K562 (cell line): Measurements from ENCODE around the gene DENND6A. TPM values are rescaled to one million over a fixed set of nuclear protein-coding genes. Genes with fewer than 3 reads are reported as not detected.
A peak's percentile ranks its signal among the peaks of the same experiment; 100 is the strongest.

Experiments used
- ATAC-seq: fragments of 200-7000 bp; cut with Tn5 transposase; 3 replicates; pipeline ENCODE4 v1.9.1; 2020; ENCODE audit warnings: moderate library complexity
- BruUV-seq: library from RNA; stranded (reverse); fragments of 400-500 nt; replicated peaks from 2 replicates; lab custom pipeline; 2021; lab: Mats Ljungman, UMichigan
- CTCF ChIA-PET: fragments of 300-600 bp; formaldehyde crosslinking; extraction: SDS; loops from one replicate; lab custom pipeline; 2021; ENCODE audit warnings: low intra/inter-chr PET ratio; lab: Yijun Ruan, JAX
- POLR2A ChIA-PET: fragments of 300-600, 350-650 bp; sonication (Branson Sonifier 250); formaldehyde crosslinking; extraction: SDS; loops from one replicate; lab custom pipeline; 2021; ENCODE audit warnings: antibody characterized with exemption, inconsistent platforms; lab: Yijun Ruan, JAX
- DNase-seq, 4 experiments: peaks; one replicate each; pipeline versions ENCODE4 v3.0.0 to v3.0.0-alpha.2; 2011 to 2018; ENCODE audit warnings: low spot score in 3 of 4, mixed read lengths in 3 of 4; ENCODE audit errors: extremely low read depth in 1 of 4
- FAIRE-seq: peaks from 2 replicates; lab custom pipeline; 2011; peaks lifted over from hg19 to GRCh38; lab: Jason Lieb, UNC
- H2AFZ ChIP-seq: 2 replicates; pipeline ENCODE4 v1.6.0; 2011; ENCODE audit warnings: low read depth, low read length, control low read depth, inconsistent platforms
- H3K27ac ChIP-seq: fragments of 200-600 bp; 3 replicates; pipeline ENCODE4 v1.8.0; 2011; ENCODE audit warnings: low read depth, mild to moderate bottlenecking, control low read depth, inconsistent platforms, low read length, moderate library complexity, mixed read lengths; ENCODE audit errors: extremely low read depth
- H3K27me3 ChIP-seq, 2 experiments: fragments of 300-600 bp in 1 of 2; 2 replicates in 1 of 2; 3 replicates in 1 of 2; pipeline versions ENCODE4 v1.6.0 to v1.8.0; 2011; ENCODE audit warnings: inconsistent platforms in 2 of 2, low read length in 2 of 2, mild to moderate bottlenecking in 1 of 2, mixed read lengths in 1 of 2, moderate library complexity in 1 of 2; ENCODE audit not compliant: control insufficient read depth in 2 of 2, insufficient read depth in 2 of 2
- H3K36me3 ChIP-seq: fragments of 300-600 bp; 3 replicates; pipeline ENCODE4 v1.8.0; 2011; ENCODE audit warnings: mild to moderate bottlenecking, low read length, inconsistent platforms; ENCODE audit not compliant: control insufficient read depth, insufficient read depth
- H3K4me1 ChIP-seq, 2 experiments: fragments of 200-600 bp in 1 of 2; replicated peaks in 1 of 2; 2 replicates in 1 of 2; 3 replicates in 1 of 2; pipeline versions ENCODE4 v1.5.1 to v1.8.0; 2011; ENCODE audit warnings: inconsistent platforms in 2 of 2, low read length in 2 of 2, mild to moderate bottlenecking in 1 of 2, mixed read lengths in 1 of 2, moderate library complexity in 1 of 2; ENCODE audit not compliant: control insufficient read depth in 2 of 2, insufficient read depth in 2 of 2
- H3K4me2 ChIP-seq: 2 replicates; pipeline ENCODE4 v1.6.1; 2011; ENCODE audit warnings: low read length, control low read depth, inconsistent platforms, mixed read lengths; ENCODE audit not compliant: insufficient read depth
- H3K4me3 ChIP-seq: fragments of 200-600 bp; sonication (generic), shearing (Covaris generic); 2 replicates; pipeline ENCODE4 v1.5.1; 2016; ENCODE audit warnings: control low read depth, inconsistent platforms
- H3K79me2 ChIP-seq: fragments of 200-600 bp; 3 replicates; pipeline ENCODE4 v1.8.0; 2011; ENCODE audit warnings: low read length, inconsistent platforms; ENCODE audit not compliant: control insufficient read depth, insufficient read depth
- H3K9ac ChIP-seq, 2 experiments: 2 replicates each; pipeline versions ENCODE4 v1.6.0 to v1.6.1; 2011; ENCODE audit warnings: low read depth in 2 of 2, low read length in 2 of 2, control low read depth in 1 of 2, inconsistent platforms in 1 of 2, mild to moderate bottlenecking in 1 of 2, mixed read lengths in 1 of 2; ENCODE audit not compliant: insufficient read depth in 1 of 2
- H3K9me1 ChIP-seq: one replicate; pipeline ENCODE4 v1.6.0; 2011; ENCODE audit warnings: inconsistent platforms, mild to moderate bottlenecking, low read length, moderate library complexity; ENCODE audit not compliant: control insufficient read depth, insufficient read depth
- H3K9me3 ChIP-seq: replicated peaks from 2 replicates; pipeline ENCODE4 v1.5.1; 2011; ENCODE audit warnings: low read depth, low read length, inconsistent platforms; ENCODE audit not compliant: control insufficient read depth, insufficient read depth
- H4K20me1 ChIP-seq: replicated peaks from 2 replicates; pipeline ENCODE4 v1.6.1; 2011; ENCODE audit warnings: low read length, inconsistent platforms, mixed read lengths; ENCODE audit not compliant: control insufficient read depth, insufficient read depth
- POLR2H ChIP-seq: IDR thresholded peaks from 2 replicates; pipeline ENCODE4 v1.6.1; 2016; ENCODE audit warnings: missing genetic modification characterization, low read depth, mild to moderate bottlenecking, control low read depth, missing compliant biosample characterization, moderate library complexity
- RBFOX2 ChIP-seq: fragments of 200-400 bp; formaldehyde crosslinking; IDR thresholded peaks from 2 replicates; pipeline ENCODE4 v1.6.1; 2017; ENCODE audit warnings: low read depth, mild to moderate bottlenecking, low read length, moderate library complexity
- RBM34 ChIP-seq: fragments of 200-400 bp; formaldehyde crosslinking; IDR thresholded peaks from 2 replicates; pipeline ENCODE4 v1.6.1; 2018; ENCODE audit warnings: low read length, borderline replicate concordance; ENCODE audit not compliant: insufficient read depth
- ZNF121 ChIP-seq: sonication (generic); formaldehyde crosslinking; conservative IDR thresholded peaks from 2 replicates; pipeline ENCODE4 v1.8.0; 2022; ENCODE audit warnings: missing genetic modification reagents
- ZNF324 ChIP-seq: fragments of 250-450 bp; sonication (Bioruptor Pico); IDR thresholded peaks from 2 replicates; pipeline ENCODE4 v1.4.0; 2020; ENCODE audit warnings: mild to moderate bottlenecking
- ZNF717 ChIP-seq: fragments of 250-450 bp; sonication (Bioruptor Pico); IDR thresholded peaks from 2 replicates; pipeline ENCODE4 v1.5.0; 2021
- WGBS: fragments of 100-300 bp; shearing (Covaris generic); methylation state at CpG from one replicate; pipeline ENCODE4 v1.1.6; 2016; ENCODE audit warnings: low coverage, mixed read lengths; ENCODE audit not compliant: insufficient coverage; ENCODE audit errors: missing lambda C conversion rate; 5-methylcytosine and 5-hydroxymethylcytosine counted together
- in situ Hi-C: fragments of 300-500 bp; cut with MboI; formaldehyde crosslinking; loops from 4 replicates; pipeline ENCODE4 v1.15.0; 2018; ENCODE audit warnings: inconsistent platforms, mixed read lengths
- intact Hi-C: fragments of 100-400 bp; cut with micrococcal nuclease; formaldehyde crosslinking; loops from 2 replicates; pipeline ENCODE4 v1.14.2; 2022
- polyA plus RNA-seq, 8 experiments: library from polyadenylated mRNA; depleted of rRNA in 4 of 8; stranded (reverse) in 5 of 8; unstranded in 3 of 8; fragments of >200 nt; fragmentation: Nextera tagmentation in 2 of 8; fragmentation: Illumina TruSeq in 1 of 8; extraction: Ambion mirVana in 2 of 8; extraction: Trizol in 1 of 8; gene quantifications; 2 replicates each; pipeline versions ENCODE4 v1.2.1 to v1.2.3, GENCODE V29; 2011 to 2014; ENCODE audit warnings: inconsistent platforms in 1 of 8, missing spikeins in 1 of 8
- total RNA-seq, 7 experiments: library from RNA; depleted of rRNA in 6 of 7; stranded (reverse); fragments of >200 nt in 6 of 7; fragmentation: Illumina TruSeq in 2 of 7; extraction: Trizol in 2 of 7; gene quantifications; 2 replicates each; pipeline versions ENCODE4 v1.2.1 to v1.2.3, GENCODE V29; 2011 to 2021; ENCODE audit warnings: low replicate concordance in 1 of 7

Gene DENND6A
- total and polyA plus RNA-seq, 9 of the 15 experiments (the other 6 are each of a cell fraction or from before 2014, with no cell fraction given) = 1.5 to 12.7 (median 7.1) TPM

DNA sequence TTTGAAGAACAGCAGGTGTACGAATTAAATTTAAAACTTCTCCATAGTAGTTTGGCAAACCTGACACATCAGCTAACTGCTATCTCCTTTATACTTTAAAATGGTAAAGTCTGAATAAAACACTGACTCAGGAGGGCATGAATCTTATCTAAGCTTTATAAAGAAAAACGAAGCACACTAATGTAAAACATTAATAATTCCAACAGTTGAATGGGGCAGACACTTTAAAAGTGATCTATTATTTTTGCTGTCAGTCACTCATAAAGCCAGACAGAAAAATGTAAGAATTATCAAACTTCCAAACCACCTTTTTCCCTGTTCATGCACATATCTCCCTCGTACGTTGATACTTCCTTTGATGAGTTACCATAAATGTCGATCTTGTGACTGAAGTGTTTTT lies 98.3 kb downstream of the DENND6A start:
- no peak for DNase-seq
- in situ Hi-C loops (no loop called here), intact Hi-C loops (no loop called here)
- Histone ChIP-seq H3K9me1 (no peaks in the 10 kb centered on the region), H4K20me1 (peaks cover 12% of the 10 kb centered on the region), H3K4me1 (peaks cover 5 to 12% of the 10 kb centered on the region in 2 experiments; a peak in 3 of 5 replicates), H3K4me2 (peak overlapping the region; percentile 71), H3K79me2 (peaks cover 84% of the 10 kb centered on the region), H3K9ac (peak overlapping the region in 1 of 2 experiments; percentile 60; a peak in 2 of 4 replicates), H3K4me3 (peak overlapping the region; percentile 85), H3K36me3 (peaks cover 34% of the 10 kb centered on the region; the same call in 1 of the 3 replicates), H2AFZ (no peak overlapping the region), H3K27me3 (no peaks in the 10 kb centered on the region), H3K27ac (no peak overlapping the region; the same call in 2 of the 3 replicates), H3K9me3 (no peaks in the 10 kb centered on the region)
- ChIA-PET POLR2A (interaction anchor here (0.7 to 2.7 kb wide), 5 partner anchors 14 to 343 kb away, joined by 3 to 7 read pairs (median 3); no protein-coding TSS in a partner anchor), CTCF (no interaction called here)
- no peak for ATAC-seq
- FAIRE-seq = no peak
- BruUV-seq = no TSS peak
- WGBS = 12% methylated on average over 5 of the region's 5 CpGs
- TF ChIP-seq POLR2H (0 out of 2 replicates have a peak, but pooled peaks have one; percentile 28), RBFOX2 (peak; percentile 46; the same call in 1 of the 2 replicates), ZNF324 (CRISPR knock-in tag) (no peak)

DNA sequence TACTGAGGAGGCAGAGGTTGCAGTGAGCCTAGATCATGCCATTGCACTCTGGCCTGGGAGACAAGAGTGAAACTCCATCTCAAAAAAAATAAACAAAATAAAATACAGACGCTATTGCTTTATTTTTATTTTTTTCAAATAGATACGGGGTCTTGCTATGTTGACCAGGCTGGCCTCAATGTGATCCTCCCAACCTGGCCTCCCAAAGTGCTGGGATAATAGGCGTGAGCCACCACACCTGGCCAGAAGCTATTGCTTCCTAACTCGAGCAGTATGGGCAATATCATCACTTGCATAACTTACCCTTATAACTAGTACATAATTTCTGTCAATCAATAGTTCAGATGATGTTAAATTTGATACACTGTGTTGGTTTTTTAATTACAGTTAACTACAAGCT lies 98.7 kb downstream of the DENND6A start:
- no peak overlapping the region; the same call in 1 of the 2 replicates for H3K4me3 ChIP-seq
- 36% methylated on average over 4 of the region's 4 CpGs for WGBS
- H3K9ac ChIP-seq = peak overlapping the region in 1 of 2 experiments; percentile 60; a peak in 1 of 4 replicates
- no peak overlapping the region for H2AFZ ChIP-seq
- in situ Hi-C loops = no loop called here
- H4K20me1 ChIP-seq = peaks cover 12% of the 10 kb centered on the region
- H3K27me3 ChIP-seq = no peaks in the 10 kb centered on the region
- no peaks in the 10 kb centered on the region for H3K9me3 ChIP-seq
- FAIRE-seq = no peak
- CTCF ChIA-PET = no interaction called here
- H3K4me1 ChIP-seq = peaks cover 8 to 10% of the 10 kb centered on the region in 2 experiments; a peak in 3 of 5 replicates
- intact Hi-C loops = no loop called here
- H3K9me1 ChIP-seq = no peaks in the 10 kb centered on the region
- no peak overlapping the region for H3K27ac ChIP-seq
- H3K4me2 ChIP-seq = peak overlapping the region; percentile 71
- TF ChIP-seq ZNF717 (CRISPR knock-in tag) = no peak
- peak; percentile 37 for TF ChIP-seq ZNF121 (CRISPR knock-in tag)
- TF ChIP-seq RBM34 = no peak
- TF ChIP-seq, all 486 proteins: peak for 1
- ATAC-seq = no peak
- POLR2A ChIA-PET = interaction anchor here (0.7 to 2.7 kb wide), 6 partner anchors 11 to 343 kb away, joined by 3 to 7 read pairs (median 3); no protein-coding TSS in a partner anchor
- no TSS peak for BruUV-seq
- peaks cover 89% of the 10 kb centered on the region for H3K79me2 ChIP-seq
- DNase-seq = no peak
- H3K36me3 ChIP-seq = peaks cover 35% of the 10 kb centered on the region; the same call in 1 of the 3 replicates
